RPMI7951 (cell line): ENCODE data around the gene ZNF385C. TPM values are rescaled to one million over a fixed set of nuclear protein-coding genes. Genes with fewer than 3 reads are reported as not detected.
"Not testable (repeated sequence)": the region's sequence is repeated elsewhere in the genome, so short reads cannot be mapped to it uniquely, and the experiment has no call there.

ENCODE experiments used
- DNase-seq: peaks from one replicate; pipeline ENCODE4 v3.0.0-alpha.2; 2012; ENCODE audit warnings: low read depth
- total RNA-seq: library from RNA; depleted of rRNA; stranded (reverse); fragments of >200 nt; shearing (Covaris generic); gene quantifications from 2 replicates; pipeline ENCODE4 v1.2.3, GENCODE V29; 2014

The ZNF385C gene
- total RNA-seq, 1 experiment from 2014 or later, result not detected

DNA sequence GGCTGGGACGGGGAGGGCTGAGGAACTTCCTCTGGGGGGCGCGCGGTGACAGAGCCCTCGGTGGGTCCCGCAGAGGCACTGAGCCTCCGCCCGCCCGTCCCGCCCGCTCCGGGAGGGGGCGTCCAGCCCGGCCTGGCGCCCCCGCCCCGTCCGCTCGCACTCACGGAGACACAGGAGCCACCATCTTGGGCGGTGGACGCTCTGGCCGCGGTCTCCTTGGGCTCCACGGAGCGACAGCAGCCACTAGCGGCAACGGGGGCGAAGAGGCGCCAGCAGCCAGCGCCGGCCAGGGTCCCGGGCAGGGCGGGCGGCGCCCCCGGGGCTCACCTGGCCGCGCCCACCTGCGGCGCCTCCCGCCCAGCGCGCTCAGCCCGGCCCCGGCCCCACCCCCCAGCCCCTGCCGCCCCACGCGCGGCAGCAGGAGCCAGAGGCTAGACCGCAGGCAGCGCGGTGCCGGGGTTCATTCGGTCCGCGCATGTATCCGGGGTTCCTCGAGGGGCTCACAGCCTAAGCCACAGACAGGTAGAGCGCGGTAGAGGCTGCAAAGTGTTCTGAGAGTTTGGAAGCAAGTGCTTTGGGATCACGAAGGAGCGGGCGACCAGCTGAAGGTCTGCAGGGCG is 47.8 kb downstream of the ZNF385C start, which contains the start of gene C17orf113:
C17orf113 (minus strand) TSS at position 209 of the 620 bp plus-strand sequence. CDS start 7,225 bp downstream, outside the sequence.
- DNase-seq, result peak; percentile 35

DNA sequence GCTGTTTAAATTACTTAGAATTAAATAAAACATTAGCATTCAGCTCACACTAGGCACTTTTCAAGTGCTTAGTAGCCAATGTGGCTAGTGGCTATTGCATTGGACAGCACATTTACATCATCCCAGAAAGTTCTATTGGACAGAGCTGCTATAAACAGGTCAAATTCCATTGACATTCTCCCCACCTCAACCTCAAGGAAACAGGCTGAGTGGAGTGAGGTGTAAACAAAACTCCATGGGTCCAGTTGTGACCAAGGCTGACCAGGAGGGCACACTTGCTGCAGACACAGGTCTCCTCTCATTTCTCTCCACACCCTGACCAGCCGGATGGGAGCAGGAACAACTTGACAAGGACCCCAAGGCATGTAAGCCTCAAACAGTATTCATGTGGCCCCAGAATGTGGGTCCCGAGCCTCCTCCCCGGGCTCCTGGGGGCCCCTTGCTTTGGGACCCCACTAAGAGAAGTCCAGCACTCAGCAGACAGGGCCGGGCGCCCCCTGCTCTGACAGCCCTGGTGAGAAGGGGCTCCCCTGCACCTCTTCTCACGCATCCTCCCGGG is 48.4 kb downstream of the ZNF385C start:
- no peak for DNase-seq

DNA sequence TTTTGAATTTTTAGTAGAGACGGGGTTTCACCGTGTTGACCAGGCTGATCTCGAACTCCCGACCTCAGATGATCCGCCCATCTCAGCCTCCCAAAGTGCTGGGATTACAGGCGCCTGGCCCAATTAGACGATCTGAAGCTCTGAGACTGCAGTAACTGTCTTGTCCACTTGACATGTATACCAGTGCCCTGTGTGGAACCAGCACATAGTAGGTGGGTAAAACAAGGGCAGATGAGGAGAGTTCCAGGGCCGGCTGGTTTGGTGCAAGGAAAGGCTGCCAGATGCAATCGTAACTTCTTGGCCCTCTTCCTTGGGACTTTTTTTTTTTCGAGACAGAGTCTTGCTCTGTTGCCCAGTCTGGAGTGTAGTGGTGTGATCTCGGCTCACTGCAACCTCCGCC is 50.9 kb downstream of the ZNF385C start:
- no peak for DNase-seq

DNA sequence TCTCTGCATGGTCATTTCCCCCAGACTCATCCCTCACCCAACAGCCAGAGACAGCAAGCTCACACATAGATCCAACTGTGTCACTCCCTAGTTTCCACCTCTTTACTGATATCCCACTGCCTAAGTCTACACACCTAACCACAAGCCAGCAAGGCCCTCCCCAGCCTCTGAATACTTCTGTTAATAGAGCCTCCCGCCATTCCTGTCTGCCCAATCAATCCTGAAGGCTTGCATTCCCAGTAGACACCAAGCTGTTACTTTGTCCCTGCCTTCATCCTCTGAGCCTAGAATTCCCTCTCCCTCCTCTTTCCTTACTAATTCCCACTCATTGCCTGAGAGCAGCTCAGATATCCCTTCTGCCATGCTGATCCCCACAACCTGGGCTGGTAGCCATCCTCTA is 52.6 kb downstream of the ZNF385C start:
- no peak for DNase-seq

DNA sequence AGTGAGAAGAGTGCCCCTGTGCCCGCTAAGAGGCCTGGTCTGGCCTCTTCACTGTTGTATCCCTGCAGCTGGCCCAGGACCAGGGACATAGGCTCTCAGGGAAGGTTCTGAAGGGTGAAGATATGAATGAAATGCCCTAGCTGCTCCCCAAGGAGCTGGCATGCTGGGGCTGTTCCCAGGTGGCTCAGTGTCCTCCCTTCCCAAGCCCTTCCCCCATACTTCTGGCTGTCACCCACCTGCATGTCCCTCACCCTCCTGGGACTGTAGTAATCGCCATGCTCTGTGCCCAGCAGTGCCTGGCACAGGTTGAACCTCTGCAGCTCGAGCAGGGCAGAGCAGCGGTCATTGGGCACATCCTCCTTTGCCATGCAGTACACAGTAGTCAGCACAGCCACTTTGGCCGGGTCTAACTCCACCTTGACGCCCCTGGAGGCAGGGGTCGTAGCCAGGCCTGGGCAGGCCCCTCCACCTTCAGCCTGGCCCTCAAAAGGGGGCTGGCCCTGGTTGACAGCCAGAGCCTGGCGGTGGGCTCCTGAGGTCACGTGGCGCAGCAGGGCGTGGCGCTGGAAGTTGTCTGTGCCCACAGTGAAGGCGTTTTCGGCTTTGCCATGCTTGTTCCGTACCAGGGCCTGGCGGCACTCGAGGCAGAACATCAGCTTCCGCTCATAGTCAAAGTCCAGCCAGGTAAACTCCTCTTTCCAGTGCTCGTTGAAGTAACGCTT is 55.5 kb downstream of the ZNF385C start:
- DNase-seq, result no peak

DNA sequence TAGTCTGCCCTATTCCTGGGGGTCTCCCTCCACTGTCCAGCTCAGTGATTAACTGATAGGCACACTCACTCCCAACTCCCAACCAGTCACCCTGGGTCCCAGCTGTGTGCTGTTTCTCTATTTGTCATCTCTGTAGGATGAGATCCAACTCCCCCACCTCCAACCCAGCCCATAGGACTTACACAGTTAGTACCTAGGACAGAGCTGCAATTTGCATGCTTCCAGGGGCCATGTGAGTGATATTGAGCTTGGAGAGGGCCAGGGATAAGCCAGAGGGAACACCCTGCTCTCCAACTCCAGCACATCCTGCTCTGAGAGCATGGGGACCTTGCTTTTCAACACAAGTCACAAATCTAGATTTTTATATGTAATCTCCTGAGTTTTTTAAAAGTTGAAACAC is 56.7 kb downstream of the ZNF385C start:
- DNase-seq, result no peak

DNA sequence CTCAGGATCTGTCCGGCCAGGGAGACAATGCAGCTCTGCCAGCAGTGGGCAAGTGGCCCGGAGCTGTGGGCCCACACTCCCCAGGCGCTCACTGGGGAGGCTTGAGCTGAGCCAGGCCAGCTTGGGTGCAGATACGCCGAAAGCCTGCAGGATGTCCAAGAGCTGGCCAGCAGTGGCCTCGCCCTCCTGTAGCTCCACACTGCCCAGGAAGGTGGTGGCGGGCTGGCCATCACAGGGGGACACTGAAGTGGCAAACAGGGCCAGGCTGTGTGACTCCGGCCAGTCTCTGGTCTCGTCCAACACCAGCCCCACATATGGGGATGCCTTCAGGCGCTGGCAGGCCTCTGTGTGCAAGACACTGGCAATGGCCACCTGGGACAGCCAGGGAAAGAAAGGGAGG is 57.5 kb downstream of the ZNF385C start:
- no peak for DNase-seq

DNA sequence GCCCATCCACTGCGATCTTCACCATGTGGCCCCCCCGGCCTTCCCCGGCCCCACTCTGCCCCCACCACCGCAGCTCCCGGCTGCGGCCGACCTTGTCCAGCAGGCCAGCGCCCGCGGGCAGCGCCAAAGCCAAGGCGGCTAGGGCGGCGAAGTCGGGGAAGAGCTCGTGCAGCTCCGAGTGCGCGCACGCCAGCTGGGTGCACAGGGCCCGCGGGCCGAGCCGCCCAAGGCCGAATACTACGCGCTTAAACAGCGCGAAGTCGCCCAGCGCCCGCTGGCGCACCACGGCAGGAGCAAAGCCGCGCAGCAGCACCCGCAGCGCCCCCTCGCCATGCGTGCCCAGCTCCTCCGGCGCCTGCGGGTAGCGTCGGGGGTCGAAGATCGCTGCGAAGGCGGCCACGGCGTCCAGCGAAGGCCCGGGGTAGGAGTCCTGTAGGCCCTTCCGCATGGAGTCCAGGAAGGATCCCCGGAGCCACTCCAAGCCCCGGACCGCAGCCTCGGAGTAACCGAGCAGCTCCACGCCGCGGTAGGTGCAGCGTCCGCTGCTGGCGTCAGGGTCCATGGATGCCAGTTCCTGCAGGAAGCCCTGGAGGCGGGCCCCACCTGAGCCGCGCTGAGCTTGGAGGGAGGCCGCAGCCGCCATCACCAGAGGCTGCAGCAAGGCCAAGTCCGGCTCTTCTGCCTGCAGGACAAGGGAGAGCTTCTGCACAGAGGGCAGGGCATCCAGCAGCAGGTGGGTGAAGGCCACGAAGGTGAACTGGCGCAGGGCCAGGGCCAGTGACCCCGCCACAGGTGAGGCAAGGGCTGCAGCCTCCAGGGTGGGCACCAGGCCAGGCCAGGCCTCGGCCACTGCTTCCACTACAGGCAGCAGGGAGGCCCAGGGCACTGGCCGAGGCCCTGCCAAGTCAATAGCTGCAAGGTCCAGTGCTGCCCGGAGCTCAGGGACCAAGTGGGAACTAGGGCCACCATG is 58.2 kb downstream of the ZNF385C start:
- DNase-seq, result no peak

DNA sequence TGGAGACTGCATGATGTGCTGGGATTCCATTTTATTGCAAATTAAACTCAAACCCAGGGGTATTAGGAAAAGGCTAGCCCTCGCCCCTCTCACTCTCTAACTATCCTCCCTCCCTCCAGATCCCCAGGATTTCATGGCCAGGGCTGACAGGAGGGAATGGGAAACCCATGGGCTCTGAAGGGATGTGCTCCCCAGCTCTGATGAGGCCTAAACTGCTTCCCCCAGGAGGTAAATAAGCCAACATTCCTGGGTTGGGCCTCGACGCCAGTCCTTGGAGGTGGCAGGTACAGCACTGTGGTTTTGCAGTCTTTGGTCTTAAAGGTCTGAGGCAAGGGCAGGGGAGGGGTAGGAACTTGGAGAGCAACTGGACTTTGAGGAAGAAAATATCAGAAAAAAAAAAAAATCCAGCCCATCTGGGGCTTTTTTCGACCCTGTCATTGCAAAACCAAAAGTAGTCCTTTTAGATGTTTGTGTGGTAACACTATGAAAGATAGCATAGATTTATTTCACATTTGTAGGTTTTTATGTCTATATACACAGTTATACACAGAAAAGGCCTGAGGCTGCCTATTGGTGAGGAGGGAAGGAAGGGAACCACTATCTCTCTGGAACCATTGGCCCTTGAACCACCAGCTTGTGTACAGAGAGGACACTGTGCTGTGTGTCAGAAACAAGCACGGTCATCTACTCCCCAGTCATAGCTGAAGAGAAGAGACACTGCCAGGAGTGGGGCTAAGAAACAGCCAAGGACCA is 59.9 kb downstream of the ZNF385C start:
- DNase-seq, result no peak

DNA sequence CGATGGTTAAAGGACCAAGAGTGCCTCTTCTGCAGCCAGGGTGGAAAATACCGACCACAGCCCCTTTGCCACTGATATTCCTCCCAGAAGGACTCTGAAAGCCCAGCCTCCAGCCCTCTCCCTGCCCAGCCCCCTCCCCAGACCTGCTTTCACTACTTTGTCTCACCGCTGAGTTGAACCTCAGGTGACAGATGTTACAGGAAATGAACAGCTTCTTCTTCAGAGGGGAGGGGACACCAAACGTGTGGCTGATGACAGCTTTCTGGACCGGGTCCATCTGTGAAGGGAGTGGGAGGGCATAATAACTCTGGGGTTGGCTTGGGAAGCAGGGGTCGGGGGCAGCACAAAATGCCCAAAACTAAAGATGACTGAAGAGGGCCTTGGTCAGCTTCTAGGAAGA is 64.2 kb downstream of the ZNF385C start:
- DNase-seq, result no peak

DNA sequence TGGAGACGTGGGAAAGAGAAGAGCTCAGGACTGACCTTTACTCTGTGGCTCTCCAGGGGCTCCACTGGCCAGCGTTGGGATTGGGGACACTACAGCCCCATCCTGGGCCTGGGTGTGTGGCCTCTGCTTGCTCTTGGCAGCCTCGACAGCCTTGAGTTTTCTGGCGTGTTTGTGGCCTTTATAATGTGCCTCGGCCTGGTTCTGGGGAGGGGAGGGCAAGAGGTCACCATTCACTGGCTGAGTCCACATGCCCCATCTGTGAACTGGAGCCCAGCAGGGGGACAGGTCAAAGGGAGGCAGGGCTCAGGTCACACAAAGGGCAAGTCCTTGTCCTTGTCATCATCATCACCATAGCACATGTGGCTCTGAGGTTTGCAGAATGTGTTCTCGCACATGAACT is 66.7 kb downstream of the ZNF385C start:
- no peak for DNase-seq

DNA sequence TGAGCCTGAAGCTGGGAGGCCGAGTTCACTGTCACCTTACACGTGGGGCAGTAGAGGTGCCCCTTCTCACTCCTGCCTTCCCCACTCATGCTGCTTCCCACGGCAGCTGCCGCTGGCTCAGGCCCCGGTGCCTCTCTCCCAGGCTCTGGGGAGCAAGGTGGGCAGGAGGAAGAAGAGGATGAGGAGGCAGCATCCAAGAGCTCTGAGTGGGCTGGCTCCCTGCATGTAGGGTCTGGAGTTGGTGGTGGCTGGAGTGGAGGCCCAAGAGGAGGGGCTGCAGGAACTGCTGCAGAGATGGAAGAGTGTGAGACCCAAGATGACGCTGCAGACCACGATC is 69.5 kb downstream of the ZNF385C start:
- no peak for DNase-seq

DNA sequence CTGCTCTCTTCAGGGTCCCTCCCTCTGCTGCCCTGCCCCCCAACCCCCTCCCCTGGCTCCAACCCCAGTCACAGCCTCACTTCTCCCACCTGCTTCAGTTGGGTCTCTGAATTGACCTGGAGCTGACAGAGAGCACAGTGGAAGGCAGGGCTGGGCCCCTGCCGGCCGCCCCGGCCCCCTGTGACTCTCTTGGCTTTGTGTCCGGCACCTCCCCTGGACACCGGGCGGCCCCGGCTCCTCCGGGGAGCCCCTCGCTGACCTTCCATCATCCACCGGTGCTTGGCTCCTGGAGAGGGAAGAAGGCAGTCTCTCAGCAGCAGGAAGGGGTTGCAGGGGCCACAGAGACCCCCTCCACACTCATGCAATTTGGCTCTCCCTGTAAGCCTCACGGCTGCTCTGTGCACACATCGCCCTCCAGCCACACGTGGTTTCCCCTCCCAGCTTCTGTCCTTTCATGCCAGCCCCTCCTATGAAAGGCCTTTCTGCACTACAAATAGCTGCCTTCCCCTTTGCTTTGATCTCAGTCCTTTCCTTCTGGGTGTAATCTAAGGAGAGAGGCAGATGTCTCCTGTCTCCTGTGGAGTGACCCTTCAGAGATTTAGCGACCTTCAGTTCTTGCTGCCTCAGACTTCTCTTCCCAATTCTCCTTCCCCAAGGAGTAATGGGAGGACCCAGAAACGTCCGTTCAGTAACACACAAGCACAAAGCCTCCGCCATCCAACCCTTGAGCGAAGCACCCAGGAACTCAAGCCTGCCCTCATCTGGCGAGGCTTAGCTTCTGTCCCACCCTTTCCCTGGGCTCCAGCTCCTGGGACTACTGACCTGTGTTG is 70.1 kb downstream of the ZNF385C start:
- DNase-seq, result no peak

DNA sequence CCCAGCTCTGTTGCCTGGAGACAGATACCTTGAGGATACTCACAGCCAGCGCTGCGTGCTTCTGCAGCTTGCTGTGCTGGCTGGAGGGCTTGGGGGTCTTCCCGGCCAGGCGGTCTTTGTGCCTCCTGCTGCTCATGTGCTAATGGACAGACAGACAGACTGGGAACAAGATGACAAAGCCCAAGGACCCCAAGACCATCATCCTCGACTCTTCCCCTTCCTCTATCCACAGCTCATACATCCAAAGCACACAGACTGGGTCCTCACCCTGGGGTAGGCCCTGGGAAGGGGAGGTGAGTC is 70.7 kb downstream of the ZNF385C start:
- DNase-seq, result no peak

DNA sequence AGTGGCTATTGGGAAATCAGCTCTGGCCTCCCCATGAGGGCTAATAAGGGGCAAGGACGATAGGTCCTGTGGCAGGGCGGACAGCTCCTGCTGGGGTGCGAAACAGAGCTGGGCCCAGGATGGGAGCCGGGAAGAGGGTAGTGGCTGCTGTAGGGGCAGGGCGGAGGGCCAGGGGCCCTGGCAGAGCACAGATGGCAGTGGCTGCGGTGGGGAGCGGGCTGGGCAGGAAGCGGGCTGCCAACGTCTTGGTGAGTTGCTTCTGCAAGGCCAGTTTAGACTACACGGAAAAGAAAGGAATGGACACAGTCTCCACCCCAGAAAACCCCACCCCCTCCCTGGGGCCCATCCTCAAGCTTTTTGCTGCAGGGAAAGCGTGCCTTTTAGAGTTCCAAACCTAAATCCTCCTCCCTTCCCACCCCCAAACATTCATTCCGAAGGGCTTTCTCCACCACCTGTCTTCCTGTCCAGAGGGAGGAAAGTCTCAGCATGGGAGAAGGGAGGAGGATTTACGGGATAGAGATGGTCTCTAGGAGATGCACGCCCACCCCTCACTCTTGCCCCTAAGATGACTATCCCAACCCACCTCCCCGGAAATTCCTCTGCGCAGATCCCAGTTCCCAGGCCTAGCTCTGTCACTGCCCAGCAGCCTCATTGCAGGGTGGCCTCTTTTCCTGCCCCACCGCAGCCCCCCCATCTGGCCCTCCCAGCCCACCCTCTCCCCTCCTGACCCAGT is 71.2 kb downstream of the ZNF385C start:
- DNase-seq, result no peak

DNA sequence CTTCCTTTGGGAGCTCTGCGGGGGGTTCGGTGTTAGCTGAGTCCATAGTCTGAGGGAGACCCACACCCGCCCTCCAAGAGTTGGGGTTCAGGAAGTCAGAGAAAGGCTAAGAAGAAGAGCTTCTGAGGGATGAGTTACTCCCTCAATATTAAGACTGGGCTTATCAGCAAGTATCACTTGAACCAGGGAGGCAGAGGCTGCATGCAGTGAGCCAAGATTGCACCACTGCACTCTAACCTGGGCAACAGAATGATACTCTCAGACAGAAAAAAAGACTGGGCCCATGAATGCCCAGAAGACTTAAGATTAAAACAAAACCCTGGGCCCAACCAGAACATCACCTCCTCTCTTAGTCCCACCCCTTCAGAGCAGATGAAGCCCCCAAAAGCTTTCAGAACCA is 72.3 kb downstream of the ZNF385C start:
- DNase-seq, result no peak

DNA sequence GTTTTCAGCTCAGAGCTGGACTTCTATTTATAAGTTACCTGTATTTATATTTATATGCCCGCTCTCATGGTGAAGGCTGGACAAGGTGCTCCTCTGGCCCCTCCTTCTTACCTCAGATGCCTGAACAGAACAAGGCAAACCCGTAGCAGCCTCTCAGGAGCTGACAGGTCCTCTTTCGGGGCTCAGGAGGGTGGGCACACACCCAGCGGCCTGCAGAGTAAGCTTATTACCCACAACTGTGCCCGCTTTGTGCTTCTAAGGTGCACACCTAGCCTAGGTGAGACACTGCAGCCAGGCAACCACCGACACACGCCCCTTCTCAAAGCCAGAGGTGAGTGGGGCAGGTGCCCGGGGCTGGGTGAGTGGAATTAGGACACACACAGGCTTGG is 73.1 kb downstream of the ZNF385C start:
- no peak for DNase-seq

DNA sequence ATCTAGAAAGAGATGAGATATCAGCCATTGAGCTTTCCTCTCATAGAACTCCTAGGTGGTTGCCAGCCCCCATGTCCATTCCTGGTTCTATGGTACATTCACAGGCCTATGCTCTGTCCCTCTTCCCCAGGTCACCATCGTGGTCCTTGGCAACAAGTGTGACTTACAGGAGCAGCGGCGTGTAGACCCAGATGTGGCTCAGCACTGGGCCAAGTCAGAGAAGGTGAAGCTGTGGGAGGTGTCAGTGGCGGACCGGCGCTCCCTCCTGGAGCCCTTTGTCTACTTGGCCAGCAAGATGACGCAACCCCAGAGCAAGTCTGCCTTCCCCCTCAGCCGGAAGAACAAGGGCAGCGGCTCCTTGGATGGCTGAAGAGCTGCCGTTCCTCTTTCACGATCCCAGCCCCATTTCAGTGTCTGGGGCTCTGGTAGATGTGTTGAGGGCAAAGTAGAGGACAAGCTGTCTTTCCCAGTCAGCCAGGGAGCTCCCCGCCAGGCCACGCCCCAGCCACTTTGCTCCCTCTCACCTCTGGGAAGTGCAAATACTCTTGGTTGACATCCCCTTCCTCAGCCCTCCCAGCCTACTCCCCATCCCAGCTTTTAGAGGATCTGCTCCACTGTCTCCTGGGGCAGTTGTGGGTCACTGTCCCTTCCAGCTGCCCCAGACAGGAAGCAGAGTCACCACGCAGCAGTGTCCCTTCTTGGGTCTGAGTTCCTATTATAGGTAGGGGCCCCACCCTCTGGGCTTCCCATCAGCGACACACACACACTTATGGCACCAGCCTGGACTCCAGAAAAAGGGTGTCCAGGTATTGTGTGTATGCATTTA is 74.5 kb downstream of the ZNF385C start:
- no peak for DNase-seq

DNA sequence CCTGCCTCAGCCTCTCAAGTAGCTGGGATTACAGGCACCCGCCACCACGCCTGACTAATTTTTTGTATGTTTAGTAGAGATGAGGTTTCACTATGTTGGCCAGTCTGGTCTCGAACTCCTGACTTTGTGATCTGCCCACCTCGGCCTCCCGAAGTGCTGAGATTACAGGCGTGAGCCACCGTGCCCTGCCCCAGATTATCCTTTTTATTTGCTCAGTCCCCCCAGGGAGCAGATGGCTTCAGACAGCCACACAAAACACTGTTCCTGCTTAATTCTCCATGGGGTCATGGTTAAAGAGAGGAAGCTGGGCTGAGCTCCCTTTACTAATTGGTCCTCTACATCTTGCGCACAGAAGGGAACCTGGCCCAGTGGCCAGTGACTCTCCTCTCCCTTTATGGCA is 77.4 kb downstream of the ZNF385C start:
- not testable (repeated sequence) for DNase-seq
